Body of pancreas (tissue), 4 donors: ENCODE data around the gene TTLL5.

ENCODE experiments used
- POLR2A ChIP-seq, 3 donors: fragments of 450-650 bp; IDR thresholded peaks; one replicate each; pipeline ENCODE4 v1.6.1; 2016; ENCODE audit warnings: antibody characterized with exemption in 3 of 3, mild to moderate bottlenecking in 2 of 3
- TF ChIP-seq, protein P1 (sequence below), 7 experiments: fragments of 450-650 bp in 4 of 7; fragments of 200-600 bp in 3 of 7; sonication (generic) in 3 of 7; IDR thresholded peaks; one replicate each; pipeline ENCODE4 v1.5.1; 2016 to 2019; ENCODE audit warnings: antibody characterized with exemption in 7 of 7

GRCh38 chr14:75709207-75709812 is 48.3 kb downstream of the TTLL5 start:
- TF ChIP-seq POLR2A (IDR thresholded peaks at IDR 0.05), result no peak
- TF ChIP-seq, protein P1, sequence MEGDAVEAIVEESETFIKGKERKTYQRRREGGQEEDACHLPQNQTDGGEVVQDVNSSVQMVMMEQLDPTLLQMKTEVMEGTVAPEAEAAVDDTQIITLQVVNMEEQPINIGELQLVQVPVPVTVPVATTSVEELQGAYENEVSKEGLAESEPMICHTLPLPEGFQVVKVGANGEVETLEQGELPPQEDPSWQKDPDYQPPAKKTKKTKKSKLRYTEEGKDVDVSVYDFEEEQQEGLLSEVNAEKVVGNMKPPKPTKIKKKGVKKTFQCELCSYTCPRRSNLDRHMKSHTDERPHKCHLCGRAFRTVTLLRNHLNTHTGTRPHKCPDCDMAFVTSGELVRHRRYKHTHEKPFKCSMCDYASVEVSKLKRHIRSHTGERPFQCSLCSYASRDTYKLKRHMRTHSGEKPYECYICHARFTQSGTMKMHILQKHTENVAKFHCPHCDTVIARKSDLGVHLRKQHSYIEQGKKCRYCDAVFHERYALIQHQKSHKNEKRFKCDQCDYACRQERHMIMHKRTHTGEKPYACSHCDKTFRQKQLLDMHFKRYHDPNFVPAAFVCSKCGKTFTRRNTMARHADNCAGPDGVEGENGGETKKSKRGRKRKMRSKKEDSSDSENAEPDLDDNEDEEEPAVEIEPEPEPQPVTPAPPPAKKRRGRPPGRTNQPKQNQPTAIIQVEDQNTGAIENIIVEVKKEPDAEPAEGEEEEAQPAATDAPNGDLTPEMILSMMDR (IDR thresholded peaks at IDR 0.05), result peak; percentile 40 to 88 (median 80)
